HL-60 (cell line): Measurements from ENCODE around the gene ZNF821.
"Not testable (repeated sequence)": the region's sequence is repeated elsewhere in the genome, so short reads cannot be mapped to it uniquely, and the experiment has no call there.

Source experiments
- GABPA ChIP-seq: IDR thresholded peaks from 2 replicates; pipeline ENCODE4 v1.6.1; 2012; ENCODE audit warnings: low read depth
- POLR2AphosphoS5 ChIP-seq: IDR thresholded peaks from 2 replicates; pipeline ENCODE4 v1.6.1; 2012; ENCODE audit warnings: low read depth
- SPI1 ChIP-seq: IDR thresholded peaks from 2 replicates; pipeline ENCODE4 v1.6.1; 2012; ENCODE audit warnings: low read depth, mild to moderate bottlenecking, borderline replicate concordance
- TF ChIP-seq, protein P1 (sequence below): IDR thresholded peaks from one replicate; pipeline ENCODE4 v1.5.1; 2011; ENCODE audit warnings: low read length, control low read depth, inconsistent platforms; ENCODE audit not compliant: insufficient read depth
- TF ChIP-seq, protein P2 (sequence below): IDR thresholded peaks from 2 replicates; pipeline ENCODE4 v1.6.1; 2012; ENCODE audit warnings: low read depth; ENCODE audit not compliant: insufficient replicate concordance

DNA sequence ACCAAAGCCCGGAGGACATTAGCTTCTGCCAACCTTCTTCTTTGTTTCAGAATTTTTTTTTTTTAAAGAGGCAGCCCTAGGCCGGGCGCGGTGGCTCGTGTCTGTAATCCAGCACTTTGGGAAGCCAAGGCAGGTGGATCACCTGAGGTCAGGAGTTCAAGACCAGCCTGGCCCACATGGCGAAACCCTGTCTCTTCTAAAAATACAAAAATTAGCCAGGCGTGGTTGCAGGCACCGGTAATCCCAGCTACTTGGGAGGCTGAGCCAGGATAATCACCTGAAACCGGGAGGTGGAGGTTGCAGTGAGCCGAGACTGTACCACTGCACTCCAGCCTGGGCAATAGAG, 66.9 kb downstream of the ZNF821 start:
- TF ChIP-seq, protein P1, sequence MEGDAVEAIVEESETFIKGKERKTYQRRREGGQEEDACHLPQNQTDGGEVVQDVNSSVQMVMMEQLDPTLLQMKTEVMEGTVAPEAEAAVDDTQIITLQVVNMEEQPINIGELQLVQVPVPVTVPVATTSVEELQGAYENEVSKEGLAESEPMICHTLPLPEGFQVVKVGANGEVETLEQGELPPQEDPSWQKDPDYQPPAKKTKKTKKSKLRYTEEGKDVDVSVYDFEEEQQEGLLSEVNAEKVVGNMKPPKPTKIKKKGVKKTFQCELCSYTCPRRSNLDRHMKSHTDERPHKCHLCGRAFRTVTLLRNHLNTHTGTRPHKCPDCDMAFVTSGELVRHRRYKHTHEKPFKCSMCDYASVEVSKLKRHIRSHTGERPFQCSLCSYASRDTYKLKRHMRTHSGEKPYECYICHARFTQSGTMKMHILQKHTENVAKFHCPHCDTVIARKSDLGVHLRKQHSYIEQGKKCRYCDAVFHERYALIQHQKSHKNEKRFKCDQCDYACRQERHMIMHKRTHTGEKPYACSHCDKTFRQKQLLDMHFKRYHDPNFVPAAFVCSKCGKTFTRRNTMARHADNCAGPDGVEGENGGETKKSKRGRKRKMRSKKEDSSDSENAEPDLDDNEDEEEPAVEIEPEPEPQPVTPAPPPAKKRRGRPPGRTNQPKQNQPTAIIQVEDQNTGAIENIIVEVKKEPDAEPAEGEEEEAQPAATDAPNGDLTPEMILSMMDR, result not testable (repeated sequence)
- TF ChIP-seq POLR2AphosphoS5, GABPA, SPI1: not testable (repeated sequence)
- TF ChIP-seq, protein P2, sequence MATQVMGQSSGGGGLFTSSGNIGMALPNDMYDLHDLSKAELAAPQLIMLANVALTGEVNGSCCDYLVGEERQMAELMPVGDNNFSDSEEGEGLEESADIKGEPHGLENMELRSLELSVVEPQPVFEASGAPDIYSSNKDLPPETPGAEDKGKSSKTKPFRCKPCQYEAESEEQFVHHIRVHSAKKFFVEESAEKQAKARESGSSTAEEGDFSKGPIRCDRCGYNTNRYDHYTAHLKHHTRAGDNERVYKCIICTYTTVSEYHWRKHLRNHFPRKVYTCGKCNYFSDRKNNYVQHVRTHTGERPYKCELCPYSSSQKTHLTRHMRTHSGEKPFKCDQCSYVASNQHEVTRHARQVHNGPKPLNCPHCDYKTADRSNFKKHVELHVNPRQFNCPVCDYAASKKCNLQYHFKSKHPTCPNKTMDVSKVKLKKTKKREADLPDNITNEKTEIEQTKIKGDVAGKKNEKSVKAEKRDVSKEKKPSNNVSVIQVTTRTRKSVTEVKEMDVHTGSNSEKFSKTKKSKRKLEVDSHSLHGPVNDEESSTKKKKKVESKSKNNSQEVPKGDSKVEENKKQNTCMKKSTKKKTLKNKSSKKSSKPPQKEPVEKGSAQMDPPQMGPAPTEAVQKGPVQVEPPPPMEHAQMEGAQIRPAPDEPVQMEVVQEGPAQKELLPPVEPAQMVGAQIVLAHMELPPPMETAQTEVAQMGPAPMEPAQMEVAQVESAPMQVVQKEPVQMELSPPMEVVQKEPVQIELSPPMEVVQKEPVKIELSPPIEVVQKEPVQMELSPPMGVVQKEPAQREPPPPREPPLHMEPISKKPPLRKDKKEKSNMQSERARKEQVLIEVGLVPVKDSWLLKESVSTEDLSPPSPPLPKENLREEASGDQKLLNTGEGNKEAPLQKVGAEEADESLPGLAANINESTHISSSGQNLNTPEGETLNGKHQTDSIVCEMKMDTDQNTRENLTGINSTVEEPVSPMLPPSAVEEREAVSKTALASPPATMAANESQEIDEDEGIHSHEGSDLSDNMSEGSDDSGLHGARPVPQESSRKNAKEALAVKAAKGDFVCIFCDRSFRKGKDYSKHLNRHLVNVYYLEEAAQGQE, result not testable (repeated sequence)
